CD4-positive, alpha-beta T cell treated with Interleukin-17A for 1 hour (primary cell): ENCODE measurements around the gene ARHGAP15.
A peak's percentile ranks its signal among the peaks of the same experiment; 100 is the strongest.
"Not testable (repeated sequence)": the region's sequence is repeated elsewhere in the genome, so short reads cannot be mapped to it uniquely, and the experiment has no call there.

ENCODE experiments used
- DNase-seq: peaks from one replicate; pipeline ENCODE4 v3.0.0-alpha.2; 2020

Gene ARHGAP15

GRCh38 chr2:143128681-143129580 lies at the start of gene ARHGAP15:
Gene ARHGAP15, plus strand, starts transcription at chr2:143129419.
- peak; percentile 89 for DNase-seq

- DNase-seq: no peak
Measured at GRCh38 chr2:143081616-143082015, 47.6 kb upstream of the ARHGAP15 start.

GRCh38 chr2:143083636-143084035 lies 45.6 kb upstream of the ARHGAP15 start:
- peak; percentile 30 for DNase-seq

- no peak for DNase-seq
Measured at GRCh38 chr2:143084462-143084861, 44.8 kb upstream of the ARHGAP15 start.

- no peak for DNase-seq
Measured at GRCh38 chr2:143085125-143085784, 44.0 kb upstream of the ARHGAP15 start.

- no peak for DNase-seq
Measured at GRCh38 chr2:143087033-143087432, 42.2 kb upstream of the ARHGAP15 start.

- DNase-seq: no peak
Measured at GRCh38 chr2:143088388-143088787, 40.8 kb upstream of the ARHGAP15 start.

GRCh38 chr2:143089520-143089919 lies 39.7 kb upstream of the ARHGAP15 start:
- not testable (repeated sequence) for DNase-seq

- DNase-seq: peak; percentile 78
Measured at GRCh38 chr2:143110758-143111428, 18.3 kb upstream of the ARHGAP15 start.

GRCh38 chr2:143117225-143117624 lies 12.0 kb upstream of the ARHGAP15 start:
- DNase-seq: no peak

GRCh38 chr2:143121079-143121478 lies 8.1 kb upstream of the ARHGAP15 start:
- no peak for DNase-seq

- no peak for DNase-seq
Measured at GRCh38 chr2:143121957-143122356, 7.3 kb upstream of the ARHGAP15 start.

GRCh38 chr2:143123911-143124310 lies 5.3 kb upstream of the ARHGAP15 start:
- DNase-seq: no peak

GRCh38 chr2:143124445-143124844 lies 4.8 kb upstream of the ARHGAP15 start:
- DNase-seq: no peak

- DNase-seq: no peak
Measured at GRCh38 chr2:143125717-143126116, 3.5 kb upstream of the ARHGAP15 start.

- DNase-seq: peak; percentile 28
Measured at GRCh38 chr2:143132355-143132754, 3.1 kb downstream of the ARHGAP15 start.

GRCh38 chr2:143133783-143134182 lies 4.6 kb downstream of the ARHGAP15 start:
- DNase-seq: no peak

- DNase-seq: no peak
Measured at GRCh38 chr2:143138292-143138691, 9.1 kb downstream of the ARHGAP15 start.

- no peak for DNase-seq
Measured at GRCh38 chr2:143139835-143140393, 10.7 kb downstream of the ARHGAP15 start.

- no peak for DNase-seq
Measured at GRCh38 chr2:143140864-143141661, 11.8 kb downstream of the ARHGAP15 start.

GRCh38 chr2:143142598-143142997 lies 13.4 kb downstream of the ARHGAP15 start:
- no peak for DNase-seq

GRCh38 chr2:143144813-143145455 lies 15.7 kb downstream of the ARHGAP15 start:
- no peak for DNase-seq
